ENCODE data around the gene PBX1.

Gene PBX1

DNA sequence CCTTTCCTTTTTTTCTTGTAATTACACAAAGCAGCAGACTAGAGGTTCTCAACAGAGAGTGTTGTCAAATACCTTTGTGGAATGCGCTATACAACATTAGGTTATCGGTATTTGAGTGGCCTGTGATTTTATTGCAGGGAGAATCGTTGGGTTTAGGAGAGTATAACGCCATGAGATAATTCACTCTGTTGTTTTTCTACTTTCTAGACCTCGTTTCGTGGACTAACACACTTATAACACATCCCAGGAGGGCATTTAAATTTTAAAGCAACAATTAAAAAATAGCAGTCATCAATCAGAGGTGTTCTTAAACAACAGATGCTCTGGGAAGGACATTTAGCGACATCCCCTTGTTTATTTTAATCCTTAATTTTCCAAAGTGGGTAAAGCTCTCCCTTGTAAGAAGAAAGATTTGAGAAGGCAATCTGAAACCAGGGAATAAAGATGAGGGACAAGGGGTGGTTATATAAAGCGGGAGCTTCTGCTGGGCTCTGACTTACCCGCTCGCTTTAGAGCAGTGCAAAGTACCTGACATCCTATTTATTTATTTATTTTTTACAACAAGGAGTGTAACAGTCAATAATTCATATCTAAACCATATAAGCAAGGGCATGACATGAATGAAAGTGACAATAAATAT, 4.9 kb downstream of the PBX1 start:
- DNase-seq (ENCODE audit: low read depth): no peak

GRCh38 chr1:164564378-164564777, 5.4 kb downstream of the PBX1 start:
- DNase-seq (ENCODE audit: low read depth): no peak

DNA sequence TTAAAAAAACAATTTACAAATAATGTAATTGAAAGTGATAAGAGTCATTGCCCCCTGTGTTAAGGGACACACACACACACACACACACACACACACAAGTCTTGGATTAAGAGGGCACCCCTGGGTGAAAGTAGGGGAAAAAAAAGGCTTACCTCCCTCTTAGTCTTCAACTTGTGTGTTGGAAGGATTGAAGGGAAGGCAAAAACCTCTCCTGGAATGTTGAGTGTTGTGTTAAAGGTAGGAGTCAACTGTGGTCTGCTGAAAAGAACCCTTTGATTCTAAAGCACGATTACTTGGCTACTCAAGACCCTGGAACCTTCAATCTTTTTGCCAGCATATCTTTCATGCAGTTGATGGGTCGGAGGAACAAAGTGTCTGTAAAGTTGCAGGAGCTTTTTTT, 6.4 kb downstream of the PBX1 start:
- peak; percentile 62 for DNase-seq (ENCODE audit: low read depth)

DNA sequence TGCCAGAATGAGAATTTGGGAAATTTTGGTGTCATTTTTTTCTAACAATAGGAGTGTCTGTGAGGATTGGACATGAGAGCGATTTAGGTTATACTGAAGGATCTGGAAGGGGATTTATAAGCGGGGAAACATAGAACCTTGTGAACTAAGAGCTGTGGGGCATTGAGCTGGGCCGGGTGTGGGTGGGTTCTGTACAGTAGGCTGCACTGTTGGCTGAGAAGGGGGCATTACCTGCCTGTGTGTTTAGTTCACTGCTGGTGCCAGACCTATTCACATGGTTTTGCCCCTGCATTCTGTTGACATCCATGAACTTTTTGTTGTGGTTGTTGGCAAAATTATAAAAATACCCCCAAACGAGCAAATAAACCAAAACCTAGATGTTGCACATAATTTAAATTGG, 8.8 kb downstream of the PBX1 start:
- DNase-seq (ENCODE audit: low read depth): no peak

DNA sequence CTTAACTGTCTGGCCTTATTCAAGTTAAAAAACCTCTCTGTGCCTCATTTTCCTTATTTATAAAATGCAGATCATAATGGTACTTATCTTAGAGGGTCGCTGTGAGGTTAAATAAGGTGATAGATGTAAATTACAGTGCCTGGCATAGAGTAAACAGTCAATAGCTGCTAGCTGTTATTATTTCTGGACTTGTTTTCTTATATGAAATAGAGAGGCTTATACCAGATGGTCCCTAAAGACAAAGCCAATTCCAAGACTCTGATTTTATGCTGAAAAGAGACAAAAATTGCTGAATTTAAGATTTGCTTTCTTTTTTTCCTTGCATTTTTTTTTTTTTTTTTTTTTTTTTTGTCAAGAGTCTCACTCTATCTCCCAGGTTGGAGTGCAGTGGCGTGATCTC, 10.3 kb downstream of the PBX1 start:
- DNase-seq (ENCODE audit: low read depth): no peak

DNA sequence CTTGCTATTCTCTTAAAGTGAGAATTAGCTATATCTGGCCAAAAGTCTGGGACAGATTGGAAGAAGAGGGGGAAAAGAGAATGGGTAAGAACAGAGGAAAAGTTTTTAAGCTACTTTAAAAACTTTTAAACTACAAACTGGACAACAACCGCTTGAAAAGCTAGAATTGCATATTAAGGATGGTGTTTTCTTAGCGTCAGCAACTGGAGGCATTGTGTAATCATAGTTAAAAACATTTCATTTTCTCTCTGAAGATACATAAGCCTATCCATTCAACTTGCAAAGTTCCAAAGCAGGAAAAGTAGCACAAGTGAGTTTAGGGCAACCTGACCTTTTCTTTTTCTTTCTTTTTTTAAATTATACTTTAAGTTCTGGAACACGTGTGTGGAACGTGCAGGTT, 10.9 kb downstream of the PBX1 start:
- DNase-seq (ENCODE audit: low read depth): no peak

- DNase-seq (ENCODE audit: low read depth): no peak
Observed at GRCh38 chr1:164571333-164571732, 12.3 kb downstream of the PBX1 start.

DNA sequence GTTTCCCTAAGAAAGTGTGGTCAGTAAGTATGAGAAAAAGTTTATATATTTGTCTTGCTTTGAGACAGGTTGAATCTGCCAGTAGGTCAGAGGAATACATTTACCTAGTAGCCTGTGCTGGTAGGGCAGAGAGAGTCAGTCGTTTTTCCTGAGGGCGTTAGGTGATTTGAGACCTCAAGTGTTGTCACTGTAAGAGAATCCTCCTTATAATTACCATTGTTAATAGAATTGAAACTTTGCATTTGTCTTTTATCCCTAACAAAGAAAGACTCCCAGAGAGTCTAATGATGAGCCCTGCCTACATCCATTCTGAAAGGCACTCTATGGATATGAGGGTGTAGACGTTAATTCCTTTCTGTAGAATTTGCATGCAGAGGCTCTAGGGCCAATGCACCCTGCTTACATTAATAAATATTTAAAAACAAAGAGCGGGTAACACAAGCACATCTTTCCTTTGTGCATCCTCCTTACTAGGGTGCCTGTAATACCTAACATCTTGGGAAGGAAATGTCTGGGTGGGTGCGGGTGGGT, 16.4 kb downstream of the PBX1 start:
- DNase-seq (ENCODE audit: low read depth): no peak

DNA sequence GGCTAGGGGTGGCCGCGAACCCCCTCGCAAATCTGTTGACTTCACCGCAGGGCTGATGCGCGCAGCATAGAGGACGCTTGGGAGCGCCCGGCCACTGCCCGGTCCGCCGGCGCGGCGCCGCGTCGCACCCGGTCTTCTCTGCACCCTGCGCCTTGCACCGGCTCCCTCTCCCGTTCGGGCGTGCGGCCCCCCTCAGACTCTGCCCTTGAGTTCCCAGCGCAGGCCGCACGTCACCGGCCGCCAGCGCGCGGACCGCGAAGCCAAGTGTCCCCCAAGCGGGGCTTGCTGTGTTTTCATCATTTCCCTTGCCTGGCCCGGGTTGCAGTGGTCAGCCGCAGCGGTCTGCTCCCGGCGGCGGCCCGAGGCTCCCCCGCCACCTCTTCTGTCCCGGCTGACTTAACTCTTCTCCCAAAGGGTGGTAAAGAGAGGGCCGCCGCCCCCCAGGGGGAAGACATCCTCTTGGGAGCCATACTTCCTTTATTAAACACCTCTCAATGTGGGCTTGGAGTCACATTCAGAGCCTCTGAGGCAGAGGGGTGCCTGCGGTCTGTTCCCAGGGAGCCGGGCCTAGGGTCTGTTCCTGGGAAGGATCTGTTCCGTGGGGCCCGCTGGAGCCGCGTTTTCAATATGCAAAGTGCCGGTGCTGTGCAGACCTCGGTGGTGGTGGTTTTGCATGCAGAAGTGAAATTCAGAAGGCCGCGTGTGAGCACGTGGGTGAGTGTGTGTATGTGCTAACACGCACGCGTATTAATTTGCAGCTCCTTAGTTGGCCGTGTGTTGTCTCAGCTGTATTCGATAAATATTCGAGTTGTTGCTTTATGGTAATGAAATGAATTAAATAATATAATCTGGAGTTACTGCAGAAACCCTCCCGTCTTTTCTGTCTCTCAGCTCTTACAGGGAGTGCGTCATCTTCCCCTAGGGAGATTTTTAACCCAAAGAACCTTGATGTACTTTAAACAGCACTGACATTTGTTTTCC, 17.6 kb downstream of the PBX1 start:
- DNase-seq (ENCODE audit: low read depth): peak; percentile 72

GRCh38 chr1:164577291-164577690, 18.3 kb downstream of the PBX1 start:
- no peak for DNase-seq (ENCODE audit: low read depth)

DNA sequence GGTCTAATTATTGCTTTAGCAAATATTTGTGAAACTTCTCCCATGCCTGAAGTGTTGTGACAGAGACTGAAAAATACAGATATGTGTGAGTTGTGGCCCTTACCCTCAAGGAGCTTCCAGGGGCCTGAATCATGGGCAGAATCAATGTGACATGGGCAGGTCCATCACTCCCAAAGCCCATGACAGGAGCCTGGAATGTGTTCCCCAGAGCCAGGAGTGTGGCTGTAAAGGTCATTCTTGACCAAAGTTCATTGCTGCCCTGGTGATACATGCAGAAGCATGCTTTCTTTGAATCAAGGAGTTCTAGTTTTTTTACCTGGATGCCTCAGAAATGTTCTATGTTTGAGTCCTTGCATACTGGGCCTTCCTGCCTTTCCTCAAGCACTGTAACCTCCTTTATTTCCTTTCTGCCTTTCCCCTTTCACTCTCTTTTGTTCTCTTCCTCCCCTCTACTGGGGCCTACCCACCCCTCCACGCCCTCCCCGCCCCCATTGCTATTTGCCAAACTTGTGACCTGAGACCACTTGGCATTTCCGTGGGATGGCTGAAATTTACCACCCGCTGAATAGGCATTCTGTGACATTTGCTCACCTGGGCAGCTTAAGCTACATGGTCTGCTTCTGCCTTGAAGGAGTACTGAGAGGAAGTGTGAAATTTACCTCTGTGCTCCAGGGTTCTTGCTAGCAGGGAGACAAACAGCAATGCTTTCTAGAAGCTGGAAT, 19.7 kb downstream of the PBX1 start:
- no peak for DNase-seq (ENCODE audit: low read depth)

- DNase-seq (ENCODE audit: low read depth): no peak
Observed at GRCh38 chr1:164579381-164579780, 20.4 kb downstream of the PBX1 start.

DNA sequence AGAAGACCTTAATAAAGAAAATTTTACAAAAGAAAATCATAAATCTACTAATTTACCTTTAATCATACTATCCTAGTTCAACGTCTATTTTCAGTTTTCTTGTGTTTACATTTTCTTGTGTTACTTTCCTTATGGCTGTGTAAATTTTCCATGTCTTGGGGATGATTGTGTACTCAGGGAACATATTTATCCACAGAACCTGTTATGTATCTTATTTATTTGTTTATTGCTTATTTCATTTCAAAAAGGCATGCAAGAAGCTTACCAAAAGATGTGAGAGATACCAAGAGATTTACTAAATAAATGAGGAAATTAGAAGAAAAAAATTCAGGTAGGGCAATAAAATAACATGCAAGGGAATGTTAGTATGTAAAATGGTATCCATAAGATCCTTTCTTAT, 22.8 kb downstream of the PBX1 start:
- no peak for DNase-seq (ENCODE audit: low read depth)

DNA sequence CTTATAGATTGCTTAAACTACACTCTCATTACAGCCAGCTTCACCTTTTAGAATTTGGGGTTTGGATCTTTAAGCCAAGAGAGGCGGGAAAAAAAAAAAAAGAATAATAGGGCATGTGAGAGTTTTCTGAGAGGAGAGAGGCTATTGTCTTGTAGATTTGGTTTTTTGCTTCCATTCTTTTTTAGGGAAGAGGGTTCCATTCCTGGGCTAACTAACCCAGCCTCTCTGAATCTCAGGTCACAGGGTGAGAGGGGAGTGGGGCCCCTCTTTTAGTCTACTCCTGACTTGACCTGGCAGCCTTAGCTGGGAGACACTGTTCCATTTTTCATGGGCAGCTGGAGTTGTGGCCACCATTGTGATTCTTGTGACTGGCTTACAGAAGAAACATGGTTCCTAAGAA, 24.2 kb downstream of the PBX1 start:
- DNase-seq (ENCODE audit: low read depth): no peak

DNA sequence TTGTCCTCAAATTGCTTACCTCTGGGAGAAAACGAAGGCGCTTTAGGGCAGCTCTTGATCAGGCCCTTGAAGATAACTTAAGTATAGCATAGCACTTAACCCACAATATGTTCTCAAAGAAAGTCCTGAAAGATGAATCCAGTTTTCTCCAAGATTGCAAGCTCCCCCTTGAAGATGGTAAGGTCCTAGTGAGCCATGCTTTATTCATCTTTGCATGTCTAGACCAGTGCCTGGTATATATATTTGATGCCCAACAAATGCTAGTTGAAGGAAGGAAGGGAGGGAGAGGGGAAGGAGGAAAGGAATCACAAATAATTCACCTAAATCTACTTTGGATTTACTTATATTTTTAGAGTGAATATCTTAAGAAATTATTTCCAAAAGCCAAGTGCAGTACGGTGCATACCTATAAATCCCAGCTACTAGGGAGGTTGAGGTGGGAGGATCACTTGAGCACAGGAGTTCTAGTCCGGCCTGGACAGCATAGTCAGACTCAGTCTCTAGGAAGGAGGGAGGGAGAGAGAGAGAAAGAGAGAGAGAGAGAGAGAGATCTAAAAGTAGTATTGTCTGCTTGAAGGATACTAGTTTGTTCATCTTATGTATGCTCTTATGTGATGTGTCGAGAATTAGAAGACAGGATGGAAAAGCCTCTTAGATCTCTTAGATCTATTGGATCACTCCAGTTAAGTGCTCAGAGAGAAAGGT, 25.0 kb downstream of the PBX1 start:
- no peak for DNase-seq (ENCODE audit: low read depth)

DNA sequence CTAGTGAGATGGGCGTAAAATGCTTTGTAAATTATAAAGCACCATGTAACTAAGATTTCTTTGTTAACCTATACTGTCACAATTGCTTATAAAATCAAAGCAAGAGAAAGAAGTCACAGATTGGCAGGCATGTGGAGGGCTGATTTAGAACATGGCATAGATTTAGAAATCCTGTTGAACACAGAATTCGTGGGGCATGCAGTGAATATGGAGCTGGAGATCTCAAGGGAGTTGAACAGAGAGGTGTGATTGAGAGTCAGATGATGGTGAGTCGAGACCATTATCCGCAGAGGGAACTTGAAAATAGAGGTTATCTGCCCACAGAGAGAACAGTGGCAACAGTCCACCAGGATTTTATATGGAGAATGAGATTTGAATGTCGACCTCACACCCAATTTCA, 27.6 kb downstream of the PBX1 start:
- DNase-seq (ENCODE audit: low read depth): no peak

GRCh38 chr1:164587617-164588501, 28.9 kb downstream of the PBX1 start:
- no peak for DNase-seq (ENCODE audit: low read depth)

GRCh38 chr1:164588516-164589341, 29.7 kb downstream of the PBX1 start:
- DNase-seq (ENCODE audit: low read depth): peak; percentile 61

DNA sequence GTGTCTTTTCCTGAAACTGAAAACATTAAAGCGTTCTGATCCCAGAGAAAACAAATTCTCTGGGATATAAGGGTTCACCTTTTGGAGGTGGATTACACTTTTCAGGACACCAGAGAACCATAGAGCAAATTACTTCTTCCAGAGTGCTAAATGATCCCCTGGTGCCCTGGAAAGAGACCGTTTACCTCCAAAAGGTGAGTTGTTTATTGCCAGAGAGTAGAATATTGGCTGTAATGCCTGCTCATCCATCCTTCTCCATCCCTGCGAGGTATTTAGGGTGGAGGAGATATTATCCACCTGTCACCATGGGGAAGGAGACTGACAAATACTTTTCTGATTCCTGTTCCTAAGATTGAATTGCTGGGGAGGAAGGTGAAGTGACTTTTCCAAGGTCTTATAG, 30.4 kb downstream of the PBX1 start:
- DNase-seq (ENCODE audit: low read depth): no peak

GRCh38 chr1:164589961-164590507, 31.1 kb downstream of the PBX1 start:
- DNase-seq (ENCODE audit: low read depth): no peak
